ENCODE data around the gene GYG1. TPM values are rescaled to one million over a fixed set of nuclear protein-coding genes. Genes with fewer than 3 reads are reported as not detected.

The GYG1 gene
- total RNA-seq, 1 donor from 2014 or later, result 24.4 TPM

DNA sequence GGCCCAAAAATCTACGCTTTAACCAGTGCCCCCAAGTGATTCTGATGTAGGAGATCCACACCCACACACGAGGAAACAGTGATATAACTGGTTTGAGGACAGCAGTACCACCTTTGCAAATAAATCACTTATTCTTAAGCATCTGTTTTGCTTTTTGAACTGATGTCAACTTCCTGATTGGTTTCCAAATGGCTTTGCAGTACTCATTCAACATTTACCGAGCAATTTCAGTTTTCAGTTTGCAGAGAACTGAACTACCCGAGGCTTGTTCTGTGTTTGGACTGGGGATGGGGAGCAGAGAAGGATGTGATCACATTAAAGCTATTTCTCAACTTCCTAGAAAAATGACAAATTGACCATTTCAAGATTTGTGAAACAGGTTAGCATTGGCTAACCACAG, 1.1 kb upstream of the GYG1 start:
- no peak for ATAC-seq

DNA sequence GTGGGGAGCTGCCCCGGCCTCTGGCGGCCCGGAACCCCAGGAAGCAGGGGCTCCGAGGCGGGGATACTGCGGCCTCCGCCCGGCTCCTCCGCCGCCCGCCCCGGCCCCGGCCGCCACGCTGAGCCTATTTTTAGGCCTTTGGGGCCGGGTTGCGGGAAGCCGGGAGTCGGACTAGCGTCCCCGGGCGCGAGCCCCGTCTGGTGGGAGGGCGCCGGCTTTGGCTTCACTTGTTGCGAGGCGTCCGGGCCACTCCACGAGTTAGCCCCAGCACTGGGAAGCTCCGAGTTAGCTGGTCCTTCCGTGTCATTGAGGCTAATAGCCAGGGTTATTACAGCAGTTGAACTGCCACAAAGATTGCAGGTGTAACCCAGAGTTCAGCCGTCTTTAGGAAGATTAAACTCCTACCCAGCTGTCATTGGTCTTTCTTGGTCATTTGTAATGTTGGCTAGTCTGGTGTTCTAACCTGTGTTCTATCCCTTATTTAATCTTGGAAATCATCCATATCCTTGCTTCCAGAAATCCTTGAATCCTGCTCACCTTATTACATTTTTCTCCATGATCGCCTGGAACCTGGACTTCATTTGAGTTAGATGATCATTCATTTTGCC, 791 bp downstream of the GYG1 start:
- ATAC-seq, result peak; percentile 51

GRCh38 chr3:148992635-148993255, 1.4 kb downstream of the GYG1 start:
- no peak for ATAC-seq

GRCh38 chr3:148997623-148998022, 6.3 kb downstream of the GYG1 start:
- no peak for ATAC-seq

GRCh38 chr3:148998297-148998696, 7.0 kb downstream of the GYG1 start:
- no peak for ATAC-seq

- peak; percentile 33 for ATAC-seq
Observed at GRCh38 chr3:148998715-148999423, 7.5 kb downstream of the GYG1 start.

DNA sequence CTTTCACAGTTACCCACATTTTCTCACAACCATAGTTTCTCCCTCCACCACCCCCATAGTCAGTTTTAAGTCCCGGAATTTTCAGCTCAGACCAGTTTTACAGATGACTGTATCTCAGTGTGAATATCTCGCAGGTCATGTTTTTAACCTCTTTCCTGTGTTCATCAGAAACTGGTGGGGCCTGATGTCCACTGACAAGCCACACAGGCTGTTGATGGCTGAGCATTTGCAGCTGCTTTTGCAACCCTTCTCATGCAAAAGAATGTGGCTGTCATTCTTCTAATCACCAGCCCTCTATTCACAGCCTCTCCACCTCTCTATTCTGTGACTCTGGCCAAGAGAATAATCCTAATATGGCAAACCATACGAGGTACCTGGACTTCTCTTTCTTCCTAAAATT, 8.5 kb downstream of the GYG1 start:
- ATAC-seq, result no peak

- ATAC-seq, result no peak
Observed at GRCh38 chr3:149000206-149000745, 8.9 kb downstream of the GYG1 start.

DNA sequence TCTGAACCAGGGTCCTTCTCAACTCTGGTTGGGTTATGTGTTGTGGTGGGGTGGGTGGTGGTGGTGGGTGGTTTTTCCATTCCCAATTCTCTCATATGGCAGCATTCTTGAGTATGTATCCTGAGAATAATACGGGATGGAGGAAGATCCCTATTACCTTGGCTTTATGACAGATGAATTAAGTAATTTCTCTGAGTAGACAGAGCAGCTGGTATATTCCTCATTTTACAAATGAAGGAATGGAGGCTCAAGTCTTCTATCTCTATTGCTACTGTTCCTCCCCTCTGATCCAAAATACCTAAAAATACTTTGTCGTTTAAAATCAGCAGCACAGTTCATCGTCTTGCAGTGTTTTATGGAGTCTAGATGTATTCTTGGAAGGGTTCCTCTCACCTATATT, 10.4 kb downstream of the GYG1 start:
- no peak for ATAC-seq

GRCh38 chr3:149003653-149004305, 12.4 kb downstream of the GYG1 start:
- ATAC-seq, result no peak

DNA sequence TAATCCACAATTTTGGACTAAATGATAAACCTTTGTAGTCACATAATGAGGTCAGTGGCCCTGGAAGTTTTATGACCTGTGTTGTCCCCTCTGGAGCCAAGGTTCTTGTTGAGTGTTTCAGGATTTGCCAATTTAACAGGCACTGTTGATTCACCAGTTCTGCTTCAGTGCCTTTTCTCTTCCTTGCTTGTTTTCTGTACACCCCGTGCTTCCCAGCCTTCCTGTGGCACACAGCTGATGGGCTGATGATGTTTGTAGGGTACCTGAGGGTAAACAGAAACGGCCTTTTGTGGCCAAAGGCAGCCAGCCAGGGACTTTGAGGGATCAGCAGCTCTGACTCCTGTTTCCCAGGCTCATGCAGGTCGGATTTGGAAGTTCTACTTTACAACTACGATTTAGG, 13.3 kb downstream of the GYG1 start:
- ATAC-seq, result no peak

DNA sequence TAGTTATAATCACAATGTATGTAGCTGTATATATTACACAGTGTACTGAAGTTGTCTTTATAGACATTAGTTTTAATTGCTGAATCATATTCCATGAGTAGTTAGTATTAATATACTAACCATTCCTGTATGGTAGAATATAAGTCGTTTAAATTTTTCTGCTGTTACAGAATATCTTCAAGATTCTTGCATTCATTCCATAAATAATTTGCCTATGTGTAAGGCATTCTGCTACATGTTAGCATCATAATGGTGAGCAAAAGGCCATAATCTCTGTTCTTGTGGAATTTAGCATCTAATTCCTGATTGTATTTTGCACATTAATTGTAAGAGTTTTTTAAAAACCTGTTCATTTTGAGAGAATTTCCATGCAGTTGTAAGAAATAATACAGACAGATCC, 14.1 kb downstream of the GYG1 start:
- ATAC-seq, result no peak

GRCh38 chr3:149007567-149008257, 16.4 kb downstream of the GYG1 start:
- no peak for ATAC-seq

- no peak for ATAC-seq
Observed at GRCh38 chr3:149009732-149010131, 18.4 kb downstream of the GYG1 start.

GRCh38 chr3:149010504-149010951, 19.2 kb downstream of the GYG1 start:
- ATAC-seq, result no peak

- no peak for ATAC-seq
Observed at GRCh38 chr3:149010966-149011365, 19.6 kb downstream of the GYG1 start.

GRCh38 chr3:149011676-149012075, 20.3 kb downstream of the GYG1 start:
- ATAC-seq, result no peak

DNA sequence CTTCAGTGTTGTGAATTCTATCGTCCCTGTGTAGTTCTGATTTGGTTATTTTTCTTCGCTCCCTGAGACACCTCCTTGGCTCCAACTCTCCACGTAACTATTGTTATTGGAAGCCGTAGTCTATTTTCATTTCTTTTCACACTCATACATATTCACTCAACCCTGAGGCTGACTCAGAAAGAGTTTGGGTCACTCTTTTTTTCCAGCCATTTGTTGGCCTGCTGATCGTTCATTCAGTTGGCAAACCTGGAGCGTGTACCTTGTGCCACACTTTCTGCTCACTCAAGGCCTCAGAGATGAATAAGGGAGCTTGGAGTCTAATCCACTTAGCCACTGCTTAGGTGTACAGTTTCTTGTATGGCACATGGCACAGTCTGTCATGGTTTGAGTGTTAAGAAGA, 22.4 kb downstream of the GYG1 start:
- ATAC-seq, result no peak

DNA sequence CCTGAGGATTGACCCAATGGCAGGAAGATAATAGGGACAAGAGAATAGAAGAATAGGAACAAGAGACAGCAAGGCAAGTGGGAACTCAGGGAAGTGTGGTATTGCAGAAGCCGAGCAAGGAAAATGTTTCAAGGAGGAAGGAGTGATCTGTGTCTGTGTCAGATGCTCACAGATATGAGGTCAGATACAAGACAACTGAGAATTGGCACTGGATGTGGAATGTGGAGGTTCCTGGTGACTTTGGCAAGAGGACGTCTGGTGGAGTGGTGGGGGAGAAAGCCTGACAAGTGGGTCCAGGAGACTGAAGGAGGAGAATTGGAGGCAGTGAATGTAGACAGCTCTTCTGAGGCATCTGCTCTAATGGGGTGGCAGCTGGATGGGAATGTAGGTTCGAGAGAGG, 24.1 kb downstream of the GYG1 start:
- ATAC-seq, result no peak

DNA sequence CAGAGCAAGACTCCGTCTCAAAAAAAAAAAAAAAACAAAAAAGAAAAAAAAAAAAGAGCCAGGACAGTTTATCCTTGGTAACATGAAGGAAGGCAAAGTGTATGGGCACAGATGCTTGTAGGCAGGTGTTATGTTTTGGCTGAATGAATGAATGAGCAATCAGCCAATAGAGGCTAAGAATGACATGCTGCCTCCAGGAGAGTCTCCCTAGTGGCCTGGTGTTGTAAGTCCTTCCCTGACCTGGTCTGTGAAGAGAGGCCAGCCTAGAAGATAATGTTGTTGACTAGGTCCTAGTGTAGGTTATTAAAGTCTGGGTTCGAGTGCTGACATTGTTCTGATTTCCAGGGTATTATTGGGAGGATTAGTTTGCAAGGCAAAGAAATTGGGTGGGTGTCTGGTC, 24.9 kb downstream of the GYG1 start:
- no peak for ATAC-seq

GRCh38 chr3:149016669-149017541, 25.6 kb downstream of the GYG1 start:
- ATAC-seq, result no peak

DNA sequence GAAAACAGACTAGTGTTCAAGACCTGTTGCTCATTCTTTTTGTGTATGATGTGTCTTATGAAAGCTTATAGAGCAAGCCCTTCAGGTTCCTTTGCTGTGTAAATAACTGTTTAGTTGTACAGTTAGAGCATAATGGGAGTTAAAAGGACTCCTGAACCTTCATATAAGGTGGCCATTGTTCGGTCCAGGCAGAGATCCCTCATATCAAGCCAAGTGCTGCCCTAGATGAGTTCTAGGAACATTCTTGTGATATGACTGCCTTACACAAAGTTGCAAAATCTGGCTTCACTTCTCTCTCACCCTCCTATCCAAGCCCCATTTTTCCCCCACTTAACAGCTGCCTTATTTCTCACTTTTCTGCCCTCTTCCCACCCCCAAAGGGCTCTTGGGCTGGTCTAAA, 26.9 kb downstream of the GYG1 start:
- ATAC-seq, result no peak

Data from esophagus mucosa (tissue), 1 donor.